HG02623 (cell line): ENCODE data around the gene PMM1.
"Not testable (repeated sequence)": the region's sequence is repeated elsewhere in the genome, so short reads cannot be mapped to it uniquely, and the experiment has no call there.

ENCODE experiments used
- ATAC-seq: cut with Tn5 transposase; IDR thresholded peaks from one replicate; pipeline ENCODE4 v1.9.1; 2021; ENCODE audit warnings: moderate library complexity; ENCODE audit not compliant: unreplicated experiment

Gene PMM1

GRCh38 chr22:41597635-41597953, 8.0 kb upstream of the PMM1 start:
- ATAC-seq = no peak

GRCh38 chr22:41596776-41597634, 7.4 kb upstream of the PMM1 start:
- no peak for ATAC-seq

- no peak for ATAC-seq
Observed at GRCh38 chr22:41595703-41596102, 6.1 kb upstream of the PMM1 start.

GRCh38 chr22:41593336-41593960, 3.8 kb upstream of the PMM1 start:
- ATAC-seq = not testable (repeated sequence)

GRCh38 chr22:41587347-41587723, 2.3 kb downstream of the PMM1 start:
- ATAC-seq = no peak

- no peak for ATAC-seq
Observed at GRCh38 chr22:41585898-41586297, 3.7 kb downstream of the PMM1 start.

- ATAC-seq = no peak
Observed at GRCh38 chr22:41584881-41585280, 4.8 kb downstream of the PMM1 start.

- no peak for ATAC-seq
Observed at GRCh38 chr22:41582694-41583093, 6.9 kb downstream of the PMM1 start.

- ATAC-seq = no peak
Observed at GRCh38 chr22:41579997-41580355, 9.7 kb downstream of the PMM1 start.

GRCh38 chr22:41579297-41579996, 10.2 kb downstream of the PMM1 start:
- ATAC-seq = no peak

GRCh38 chr22:41578818-41579217, 10.8 kb downstream of the PMM1 start:
- ATAC-seq = no peak

- no peak for ATAC-seq
Observed at GRCh38 chr22:41578114-41578513, 11.5 kb downstream of the PMM1 start.

- no peak for ATAC-seq
Observed at GRCh38 chr22:41576877-41577276, 12.8 kb downstream of the PMM1 start.

GRCh38 chr22:41575533-41575932, 14.1 kb downstream of the PMM1 start:
- ATAC-seq = no peak

GRCh38 chr22:41574847-41575381, 14.7 kb downstream of the PMM1 start:
- no peak for ATAC-seq

GRCh38 chr22:41573677-41574076, 16.0 kb downstream of the PMM1 start:
- ATAC-seq = no peak

GRCh38 chr22:41572305-41572704, 17.3 kb downstream of the PMM1 start:
- not testable (repeated sequence) for ATAC-seq

GRCh38 chr22:41571786-41572185, 17.9 kb downstream of the PMM1 start:
- ATAC-seq = no peak

- no peak for ATAC-seq
Observed at GRCh38 chr22:41570221-41570620, 19.4 kb downstream of the PMM1 start.

- ATAC-seq = no peak
Observed at GRCh38 chr22:41568811-41569210, 20.8 kb downstream of the PMM1 start.

GRCh38 chr22:41567512-41567768, 22.2 kb downstream of the PMM1 start:
- ATAC-seq = no peak

- no peak for ATAC-seq
Observed at GRCh38 chr22:41565403-41566054, 24.1 kb downstream of the PMM1 start.
